ENCODE results near the gene OGFOD3.

The OGFOD3 gene

DNA sequence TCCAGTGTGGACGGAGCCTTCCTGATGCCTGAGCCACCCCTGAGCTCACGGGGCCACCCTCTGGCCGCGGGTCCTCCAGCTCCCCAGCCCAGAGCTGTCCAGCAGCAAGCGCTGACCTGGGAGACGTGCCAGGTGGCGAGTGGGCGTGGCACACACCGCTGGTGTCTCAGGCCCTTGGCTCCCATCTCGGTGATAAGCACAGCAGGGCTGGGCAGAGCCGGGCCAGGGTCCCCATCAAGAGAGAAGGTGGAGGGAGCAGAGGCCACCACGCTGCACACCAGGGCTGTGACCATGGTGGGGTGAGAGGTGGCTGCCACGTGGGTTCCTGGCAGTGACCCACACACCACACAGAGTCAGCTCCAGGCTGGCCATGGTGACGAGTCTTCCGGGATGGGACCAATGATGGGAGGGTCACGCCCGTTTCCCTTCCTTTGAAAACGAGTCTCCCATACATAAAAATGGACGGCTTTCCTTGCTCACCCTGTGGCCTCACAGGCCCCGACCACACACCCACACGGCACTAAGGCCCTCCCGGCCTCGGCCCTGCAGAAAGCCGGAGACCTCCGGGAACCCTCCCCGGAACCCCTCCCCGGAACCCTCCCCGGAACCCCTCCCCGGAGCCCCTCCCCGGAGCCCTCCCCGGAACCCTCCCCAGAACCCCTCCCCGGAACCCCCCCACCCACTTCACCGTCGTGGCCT is 30.0 kb downstream of the OGFOD3 start:
- Histone ChIP-seq H3K4me2 (ENCODE audit: low read length) (no peak overlapping the region), H3K27ac (no peak overlapping the region), H3K36me3 (ENCODE audit: control insufficient read depth, insufficient read depth, low read length) (no peaks in the 10 kb centered on the region), H3K4me1 (peaks cover 10% of the 10 kb centered on the region), H3K79me2 (no peaks in the 10 kb centered on the region), H3K27me3 (ENCODE audit: control insufficient read depth, insufficient read depth, low read length) (no peaks in the 10 kb centered on the region), H3K9ac (no peak overlapping the region), H3K9me3 (ENCODE audit: control insufficient read depth, low read length) (no peaks in the 10 kb centered on the region), H3K4me3 (ENCODE audit: low read depth, low read length) (no peak overlapping the region), H2AFZ (no peak overlapping the region)
- TF ChIP-seq, protein P1, sequence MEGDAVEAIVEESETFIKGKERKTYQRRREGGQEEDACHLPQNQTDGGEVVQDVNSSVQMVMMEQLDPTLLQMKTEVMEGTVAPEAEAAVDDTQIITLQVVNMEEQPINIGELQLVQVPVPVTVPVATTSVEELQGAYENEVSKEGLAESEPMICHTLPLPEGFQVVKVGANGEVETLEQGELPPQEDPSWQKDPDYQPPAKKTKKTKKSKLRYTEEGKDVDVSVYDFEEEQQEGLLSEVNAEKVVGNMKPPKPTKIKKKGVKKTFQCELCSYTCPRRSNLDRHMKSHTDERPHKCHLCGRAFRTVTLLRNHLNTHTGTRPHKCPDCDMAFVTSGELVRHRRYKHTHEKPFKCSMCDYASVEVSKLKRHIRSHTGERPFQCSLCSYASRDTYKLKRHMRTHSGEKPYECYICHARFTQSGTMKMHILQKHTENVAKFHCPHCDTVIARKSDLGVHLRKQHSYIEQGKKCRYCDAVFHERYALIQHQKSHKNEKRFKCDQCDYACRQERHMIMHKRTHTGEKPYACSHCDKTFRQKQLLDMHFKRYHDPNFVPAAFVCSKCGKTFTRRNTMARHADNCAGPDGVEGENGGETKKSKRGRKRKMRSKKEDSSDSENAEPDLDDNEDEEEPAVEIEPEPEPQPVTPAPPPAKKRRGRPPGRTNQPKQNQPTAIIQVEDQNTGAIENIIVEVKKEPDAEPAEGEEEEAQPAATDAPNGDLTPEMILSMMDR (IDR thresholded peaks at IDR 0.05), result no peak

DNA sequence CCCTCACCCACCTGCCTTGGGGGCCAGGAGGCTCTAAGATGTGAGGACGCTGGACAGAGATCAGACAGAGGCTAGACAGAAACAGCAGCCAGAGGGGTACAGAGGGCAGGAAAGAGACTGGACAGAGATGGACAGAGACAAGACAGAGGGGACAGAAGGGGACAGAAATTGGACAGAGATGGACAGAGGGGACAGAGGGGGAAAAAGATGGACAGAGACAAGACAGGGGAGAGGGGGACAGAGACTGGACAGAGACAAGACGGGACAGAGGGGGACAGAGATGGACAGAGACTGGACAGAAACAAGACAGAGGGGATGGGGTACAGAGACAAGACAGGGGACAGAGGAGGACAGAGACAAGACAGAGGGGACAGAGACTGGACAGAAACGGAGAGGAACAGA is 30.7 kb downstream of the OGFOD3 start:
- Histone ChIP-seq H2AFZ (no peak overlapping the region), H3K9me3 (ENCODE audit: control insufficient read depth, low read length) (no peaks in the 10 kb centered on the region), H3K4me1 (peaks cover 10% of the 10 kb centered on the region), H3K27me3 (ENCODE audit: control insufficient read depth, insufficient read depth, low read length) (no peaks in the 10 kb centered on the region), H3K4me3 (ENCODE audit: low read depth, low read length) (no peak overlapping the region), H3K27ac (no peak overlapping the region), H3K4me2 (ENCODE audit: low read length) (no peak overlapping the region), H3K9ac (no peak overlapping the region), H3K79me2 (no peaks in the 10 kb centered on the region), H3K36me3 (ENCODE audit: control insufficient read depth, insufficient read depth, low read length) (no peaks in the 10 kb centered on the region)
- TF ChIP-seq, protein P1 (IDR thresholded peaks at IDR 0.05), result no peak

DNA sequence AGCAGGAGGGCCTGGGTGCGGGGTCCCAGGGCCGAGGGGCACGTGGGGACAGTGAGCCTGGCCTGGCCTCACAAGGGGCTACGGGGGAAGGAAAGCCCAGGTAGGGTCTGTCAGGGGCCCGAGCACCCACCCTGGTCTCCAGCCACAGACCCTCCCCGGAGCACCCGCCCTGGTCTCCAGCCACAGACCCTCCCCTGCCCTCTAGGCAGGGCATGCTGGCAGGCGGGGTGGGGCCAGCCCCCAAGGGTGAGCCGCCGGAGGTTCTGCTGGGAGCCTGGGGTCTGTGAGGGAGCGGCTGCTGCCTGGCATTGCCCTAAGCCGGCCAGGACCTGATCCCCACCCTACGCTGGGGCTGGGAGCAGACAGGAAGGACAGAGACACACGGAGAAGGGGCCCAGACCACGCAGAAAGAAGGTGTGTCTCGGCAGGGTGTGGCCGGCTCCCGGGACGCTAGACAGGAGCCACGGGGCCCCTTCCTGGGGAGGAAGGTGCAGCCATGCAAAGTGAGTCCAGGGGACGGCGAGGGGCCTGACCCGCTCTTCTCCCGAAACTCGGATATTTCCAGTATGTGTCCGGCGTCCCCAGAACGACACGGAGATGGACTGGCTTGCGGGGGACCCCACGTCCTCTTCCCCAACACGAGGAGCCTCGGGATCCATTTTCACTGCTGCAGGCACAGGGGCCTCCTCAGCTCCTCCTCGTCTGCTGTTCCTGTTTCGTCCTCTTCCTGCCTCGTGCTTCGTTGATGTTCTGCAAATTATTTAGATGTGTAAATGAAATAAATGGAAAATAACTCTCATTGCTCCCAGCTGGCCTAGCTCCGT is 31.3 kb downstream of the OGFOD3 start:
- TF ChIP-seq, protein P1 (IDR thresholded peaks at IDR 0.05), result no peak
- no peak overlapping the region for H2AFZ ChIP-seq
- H3K36me3 ChIP-seq (ENCODE audit: control insufficient read depth, insufficient read depth, low read length), result no peaks in the 10 kb centered on the region
- peaks cover 10% of the 10 kb centered on the region for H3K4me1 ChIP-seq
- no peaks in the 10 kb centered on the region for H3K79me2 ChIP-seq
- no peak overlapping the region for H3K4me3 ChIP-seq (ENCODE audit: low read depth, low read length)
- H3K9me3 ChIP-seq (ENCODE audit: control insufficient read depth, low read length), result no peaks in the 10 kb centered on the region
- H3K4me2 ChIP-seq (ENCODE audit: low read length), result no peak overlapping the region
- no peak overlapping the region for H3K9ac ChIP-seq
- no peaks in the 10 kb centered on the region for H3K27me3 ChIP-seq (ENCODE audit: control insufficient read depth, insufficient read depth, low read length)
- no peak overlapping the region for H3K27ac ChIP-seq

DNA sequence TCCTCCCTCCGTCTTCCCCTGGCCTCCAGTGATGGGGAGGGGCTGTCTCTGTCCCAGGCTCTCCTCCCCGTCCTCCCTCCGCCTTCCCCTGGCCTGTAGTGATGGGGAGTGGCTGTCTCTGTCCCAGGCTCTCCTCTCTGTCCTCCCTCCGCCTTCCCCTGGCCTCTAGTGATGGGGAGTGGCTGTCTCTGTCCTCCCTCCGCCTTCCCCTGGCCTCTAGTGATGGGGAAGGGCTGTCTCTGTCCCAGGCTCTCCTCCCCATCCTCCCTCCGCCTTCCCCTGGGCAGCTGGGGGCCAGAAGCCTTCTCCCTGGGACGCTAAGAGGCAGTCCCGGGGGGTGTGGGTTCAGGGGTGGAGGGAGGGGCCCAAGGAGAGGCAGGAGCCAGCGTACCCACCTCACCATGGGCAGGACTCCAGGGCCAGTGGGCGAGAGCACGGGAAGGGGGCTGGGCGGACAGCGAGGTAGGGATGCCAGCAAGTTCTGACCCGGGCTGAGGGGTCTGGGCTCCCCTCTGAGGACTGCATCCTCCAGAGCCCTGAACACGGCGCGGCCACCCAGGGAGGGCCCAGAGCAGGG is 32.0 kb downstream of the OGFOD3 start:
- no peaks in the 10 kb centered on the region for H3K79me2 ChIP-seq
- H3K4me2 ChIP-seq (ENCODE audit: low read length), result no peak overlapping the region
- no peaks in the 10 kb centered on the region for H3K27me3 ChIP-seq (ENCODE audit: control insufficient read depth, insufficient read depth, low read length)
- no peaks in the 10 kb centered on the region for H3K9me3 ChIP-seq (ENCODE audit: control insufficient read depth, low read length)
- no peak overlapping the region for H3K27ac ChIP-seq
- H3K4me3 ChIP-seq (ENCODE audit: low read depth, low read length), result no peak overlapping the region
- H2AFZ ChIP-seq, result no peak overlapping the region
- peaks cover 10% of the 10 kb centered on the region for H3K4me1 ChIP-seq
- H3K36me3 ChIP-seq (ENCODE audit: control insufficient read depth, insufficient read depth, low read length), result no peaks in the 10 kb centered on the region
- TF ChIP-seq, protein P1 (IDR thresholded peaks at IDR 0.05), result no peak
- no peak overlapping the region for H3K9ac ChIP-seq

Data from parathyroid adenoma (tissue), 2 donors.